Right lobe of liver (tissue), 6 donors: Measurements from ENCODE around the gene PDE4B. TPM values are rescaled to one million over a fixed set of nuclear protein-coding genes. Genes with fewer than 3 reads are reported as not detected.
A peak's percentile ranks its signal among the peaks of the same experiment; 100 is the strongest.

Source experiments
- ATAC-seq, 4 donors: fragments of 200-7000 bp; cut with Tn5 transposase; one replicate each; pipeline ENCODE4 v1.9.1; 2020; ENCODE audit warnings: mild to moderate bottlenecking in 4 of 4, moderate library complexity in 4 of 4
- DNase-seq, 3 donors: peaks; one replicate each; pipeline ENCODE4 v3.0.0-alpha.2; 2020
- H3K27ac ChIP-seq, 3 donors: fragments of 200-600 bp; one replicate each; pipeline ENCODE4 v1.8.0; 2022
- H3K27me3 ChIP-seq, 2 donors: fragments of 200-600 bp; one replicate each; pipeline ENCODE4 v1.8.0; 2022
- H3K36me3 ChIP-seq, 4 donors: fragments of 200-600 bp; sonication (generic) in 1 of 4; one replicate each; pipeline versions ENCODE4 v1.5.1 to v1.8.0; 2017 to 2022; ENCODE audit warnings: control low read depth in 1 of 4
- H3K4me1 ChIP-seq, 4 donors: fragments of 200-600 bp; sonication (generic) in 1 of 4; one replicate each; pipeline versions ENCODE4 v1.5.1 to v1.8.0; 2017 to 2022; ENCODE audit warnings: control low read depth in 1 of 4
- H3K4me3 ChIP-seq, 3 donors: fragments of 200-600 bp; one replicate each; pipeline ENCODE4 v1.8.0; 2022
- H3K9me3 ChIP-seq, 4 donors: fragments of 200-600 bp; sonication (generic) in 1 of 4; one replicate each; pipeline versions ENCODE4 v1.5.1 to v1.8.0; 2017 to 2022; ENCODE audit warnings: control low read depth in 1 of 4
- CTCF ChIP-seq, 4 donors: fragments of 200-600 bp in 3 of 4; fragments of 450-650 bp in 1 of 4; IDR thresholded peaks; one replicate each; pipeline versions ENCODE4 v1.5.1 to v1.8.0; 2016 to 2022; ENCODE audit warnings: antibody characterized with exemption in 4 of 4, mild to moderate bottlenecking in 2 of 4
- POLR2A ChIP-seq: fragments of 450-650 bp; IDR thresholded peaks from one replicate; pipeline ENCODE4 v1.6.1; 2017; ENCODE audit warnings: antibody characterized with exemption, mild to moderate bottlenecking
- WGBS: methylation state at CpG from one replicate; pipeline ENCODE4 v1.1.6; 2018; ENCODE audit warnings: low coverage, low lambda C conversion rate; ENCODE audit not compliant: insufficient coverage; ENCODE audit errors: missing lambda C conversion rate; 5-methylcytosine and 5-hydroxymethylcytosine counted together
- intact Hi-C, 2 donors: fragments of 100-400 bp; cut with DNase I; formaldehyde crosslinking; loops; one replicate each; pipeline versions ENCODE4 v1.11.2 to v1.14.1; 2022
- total RNA-seq, 6 experiments: library from RNA; depleted of rRNA in 2 of 6; stranded (reverse); fragments of >200 nt in 2 of 6; fragmentation: NEBNext Ultra II Directional in 3 of 6; extraction: Animal tissue kit (Norgen Biotek cat#: 25700) in 3 of 6; gene quantifications; one replicate each; pipeline versions ENCODE4 v1.1.0 to v1.2.4, GENCODE V29; 2016 to 2023
- donor health status: DM: no; HTN: yes; CAD: no.
- donor health status: DM: no; HTN: no; CAD: no.
- donor health status: DM: no; HTN: no; CAD: no.
- donor health status: DM: no; HTN: yes; CAD: no.
- donor health status: DM: no; HTN: yes; CAD: no.

The PDE4B gene
- total RNA-seq, 6 experiments from 2014 or later: 1.4 to 6.4 (median 2.4) TPM

GRCh38 chr1:66292944-66293343 lies 500.2 kb downstream of the PDE4B start:
- ATAC-seq (peak in 2 of 4 donors; percentile 15 to 44), DNase-seq (no peak)
- no peak for TF ChIP-seq CTCF (IDR thresholded peaks at IDR 0.05)
- no peak for TF ChIP-seq POLR2A
- no peaks in the 10 kb centered on the region for H3K9me3 ChIP-seq
- H3K27ac ChIP-seq: no peak overlapping the region
- H3K4me1 ChIP-seq: no peaks in the 10 kb centered on the region
- H3K27me3 ChIP-seq: no peaks in the 10 kb centered on the region
- intact Hi-C loops: no loop called here
- H3K4me3 ChIP-seq: no peak overlapping the region
- H3K36me3 ChIP-seq: no peaks in the 10 kb centered on the region
- WGBS: 60% methylated on average over 2 of the region's 3 CpGs

GRCh38 chr1:66294707-66295370 lies 502.1 kb downstream of the PDE4B start:
- 69% methylated on average over 2 of the region's 2 CpGs for WGBS
- H3K27ac ChIP-seq: no peak overlapping the region

GRCh38 chr1:66295803-66296202 lies 503.1 kb downstream of the PDE4B start:
- Histone ChIP-seq H3K4me1 (peaks cover 0 to 5% (median 0%) of the 10 kb centered on the region in 4 donors), H3K36me3 (no peaks in the 10 kb centered on the region), H3K27ac (no peak overlapping the region), H3K27me3 (no peaks in the 10 kb centered on the region), H3K9me3 (no peaks in the 10 kb centered on the region), H3K4me3 (no peak overlapping the region)
- WGBS: 35% methylated on average over 6 of the region's 6 CpGs
- intact Hi-C loops: no loop called here
- ATAC-seq: peak; percentile 28 to 61 (median 38)
- TF ChIP-seq POLR2A (no peak), CTCF (IDR thresholded peaks at IDR 0.05) (no peak)
- no peak for DNase-seq

More at GRCh38 chr1:66294707-66295370, 502.1 kb downstream of the PDE4B start:
- no peak for DNase-seq
- Histone ChIP-seq H3K4me3 (no peak overlapping the region), H3K4me1 (peaks cover 0 to under 1% (median 0%) of the 10 kb centered on the region in 4 donors), H3K9me3 (no peaks in the 10 kb centered on the region), H3K27me3 (no peaks in the 10 kb centered on the region), H3K36me3 (no peaks in the 10 kb centered on the region)
- intact Hi-C loops: no loop called here
- no peak for TF ChIP-seq CTCF (IDR thresholded peaks at IDR 0.05)
- TF ChIP-seq POLR2A: no peak
- ATAC-seq: peak in 1 of 4 donors; percentile 75

- no peak overlapping the region for H3K4me3 ChIP-seq
- ATAC-seq: peak in 1 of 4 donors; percentile 2
- TF ChIP-seq CTCF (IDR thresholded peaks at IDR 0.05) (no peak), POLR2A (no peak)
- intact Hi-C loops: no loop called here
- DNase-seq: no peak
- peaks cover 0 to 5% (median 0%) of the 10 kb centered on the region in 4 donors for H3K4me1 ChIP-seq
- H3K36me3 ChIP-seq: no peaks in the 10 kb centered on the region
- no peaks in the 10 kb centered on the region for H3K27me3 ChIP-seq
- H3K9me3 ChIP-seq: no peaks in the 10 kb centered on the region
- no peak overlapping the region for H3K27ac ChIP-seq
- 83% methylated on average over 1 of the region's 1 CpG for WGBS
Observed at GRCh38 chr1:66296370-66296769, 503.7 kb downstream of the PDE4B start.
